ENCODE measurements around the gene RCBTB2. TPM values are rescaled to one million over a fixed set of nuclear protein-coding genes. Genes with fewer than 3 reads are reported as not detected.
A peak's percentile ranks its signal among the peaks of the same experiment; 100 is the strongest.

RCBTB2 gene
- total RNA-seq, 1 donor from 2014 or later = 1.6 TPM

DNA sequence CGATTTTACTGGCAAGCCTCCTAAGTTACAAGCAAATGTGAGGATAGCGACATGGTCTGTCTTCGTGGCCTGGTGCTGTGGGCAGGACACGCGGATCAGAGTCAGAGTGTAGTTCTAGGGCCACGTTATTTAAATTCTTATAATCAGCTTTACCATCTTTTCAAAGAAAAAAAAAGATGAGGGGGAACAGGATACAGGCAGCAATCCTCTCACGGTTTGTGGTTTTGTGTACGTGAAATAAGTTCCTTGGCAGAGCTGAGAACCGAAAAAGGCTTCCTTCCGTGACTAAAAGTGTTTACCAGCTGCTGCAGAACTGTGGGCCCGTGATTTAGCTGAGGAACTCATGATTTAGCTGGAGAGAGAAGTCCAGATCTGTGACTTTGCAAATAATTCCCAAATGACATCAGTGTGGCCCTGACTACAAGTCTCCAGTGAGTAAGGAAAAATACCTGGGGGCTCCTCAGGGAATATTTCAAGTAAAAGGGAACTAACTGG, 27.2 kb downstream of the RCBTB2 start:
- DNase-seq = peak; percentile 89
- intact Hi-C loops (cut with micrococcal nuclease) = loop anchor here (1.0 to 10.0 kb wide), 6 partner anchors 13 to 1619 kb away; partner anchors contain the start of gene ITM2B
- Mint-ChIP-seq H3K9me3 (peaks cover 10% of the 10 kb centered on the region), H3K27me3 (peaks cover 7% of the 10 kb centered on the region), H3K4me1 (peaks cover 66% of the 10 kb centered on the region), H3K4me3 (peak overlapping the region; percentile 64), H3K27ac (peak overlapping the region; percentile 84), H3K36me3 (ENCODE audit: low read depth) (peaks cover 14% of the 10 kb centered on the region)

DNA sequence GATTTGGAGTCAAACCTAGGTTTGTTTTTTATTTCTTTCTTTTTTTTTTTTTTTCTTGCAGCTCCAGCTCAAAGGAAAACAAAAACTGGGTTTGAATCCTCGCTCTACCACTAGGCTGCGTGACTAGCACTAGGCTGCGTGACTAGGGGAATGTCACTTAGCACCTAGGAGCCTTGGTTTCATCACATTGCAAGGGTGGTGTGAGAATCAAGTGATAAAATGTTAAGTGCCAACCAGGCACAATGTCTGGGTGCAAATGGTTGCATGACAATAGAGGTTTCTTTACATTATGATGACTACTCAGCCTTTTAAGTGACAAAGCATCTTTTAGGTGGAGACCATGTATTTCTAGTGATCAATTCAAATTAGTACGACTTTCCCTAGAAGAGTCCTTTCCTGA, 27.9 kb downstream of the RCBTB2 start:
- Mint-ChIP-seq H3K27me3 (peaks cover 7% of the 10 kb centered on the region), H3K27ac (peak overlapping the region; percentile 84), H3K4me3 (peak overlapping the region; percentile 64), H3K9me3 (peaks cover 10% of the 10 kb centered on the region), H3K4me1 (peaks cover 64% of the 10 kb centered on the region), H3K36me3 (ENCODE audit: low read depth) (peaks cover 14% of the 10 kb centered on the region)
- intact Hi-C loops (cut with micrococcal nuclease) = loop anchor here (1.0 to 10.0 kb wide), 6 partner anchors 13 to 1620 kb away; partner anchors contain the start of gene ITM2B
- DNase-seq = peak; percentile 70

DNA sequence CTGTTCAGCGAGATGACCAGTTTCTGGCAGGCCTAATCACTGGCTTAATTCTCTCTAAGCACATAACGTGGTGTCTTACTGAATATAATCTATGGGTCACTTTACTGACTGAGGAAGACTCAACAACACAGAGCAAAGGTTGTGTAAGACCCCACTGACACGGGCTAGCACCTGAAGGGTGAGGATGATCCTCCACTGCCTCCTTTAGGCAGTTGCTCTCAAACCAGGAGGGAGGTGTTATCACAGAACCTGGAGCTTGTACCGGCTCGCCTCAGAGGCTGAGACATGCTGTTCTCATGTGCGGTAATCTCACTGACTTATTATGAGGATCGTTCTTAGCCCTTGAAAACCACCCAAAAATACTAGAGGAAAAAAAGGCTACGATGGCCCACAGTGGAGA, 28.3 kb downstream of the RCBTB2 start:
- intact Hi-C loops (cut with micrococcal nuclease) = loop anchor here (1.0 to 10.0 kb wide), 6 partner anchors 12 to 1620 kb away; partner anchors contain the start of gene ITM2B
- H3K27me3 Mint-ChIP-seq = peaks cover 5% of the 10 kb centered on the region
- H3K36me3 Mint-ChIP-seq (ENCODE audit: low read depth) = peaks cover 14% of the 10 kb centered on the region
- H3K9me3 Mint-ChIP-seq = peaks cover 10% of the 10 kb centered on the region
- H3K27ac Mint-ChIP-seq = no peak overlapping the region
- H3K4me1 Mint-ChIP-seq = peaks cover 62% of the 10 kb centered on the region
- peak overlapping the region; percentile 64 for H3K4me3 Mint-ChIP-seq
- peak; percentile 62 for DNase-seq

GRCh38 chr13:48502601-48503319, 30.1 kb downstream of the RCBTB2 start:
- Mint-ChIP-seq H3K27me3 (peaks cover 7% of the 10 kb centered on the region), H3K4me1 (peaks cover 73% of the 10 kb centered on the region), H3K9me3 (peaks cover 10% of the 10 kb centered on the region), H3K27ac (no peak overlapping the region), H3K4me3 (no peak overlapping the region), H3K36me3 (ENCODE audit: low read depth) (peaks cover 14% of the 10 kb centered on the region)
- DNase-seq = peak; percentile 53
- intact Hi-C loops (cut with micrococcal nuclease) = loop anchor here (10.0 kb wide), 2 partner anchors 268 to 1622 kb away; partner anchors contain the start of gene ITM2B

GRCh38 chr13:48501705-48502104, 31.2 kb downstream of the RCBTB2 start:
- Mint-ChIP-seq H3K4me1 (peaks cover 73% of the 10 kb centered on the region), H3K27ac (no peak overlapping the region), H3K9me3 (peaks cover 5% of the 10 kb centered on the region), H3K4me3 (no peak overlapping the region), H3K27me3 (peaks cover 5% of the 10 kb centered on the region), H3K36me3 (ENCODE audit: low read depth) (peaks cover 12% of the 10 kb centered on the region)
- intact Hi-C loops (cut with micrococcal nuclease) = loop anchor here (10.0 kb wide), 2 partner anchors 267 to 1623 kb away; partner anchors contain the start of gene ITM2B
- peak; percentile 51 for DNase-seq

GRCh38 chr13:48500652-48501197, 32.2 kb downstream of the RCBTB2 start:
- peaks cover 70% of the 10 kb centered on the region for H3K4me1 Mint-ChIP-seq
- peaks cover 5% of the 10 kb centered on the region for H3K9me3 Mint-ChIP-seq
- H3K4me3 Mint-ChIP-seq = no peak overlapping the region
- H3K27ac Mint-ChIP-seq = no peak overlapping the region
- H3K36me3 Mint-ChIP-seq (ENCODE audit: low read depth) = peaks cover 7% of the 10 kb centered on the region
- intact Hi-C loops (cut with micrococcal nuclease) = loop anchor here (10.0 kb wide), 2 partner anchors 266 to 1624 kb away; partner anchors contain the start of gene ITM2B
- H3K27me3 Mint-ChIP-seq = peaks cover 2% of the 10 kb centered on the region
- DNase-seq = no peak

DNA sequence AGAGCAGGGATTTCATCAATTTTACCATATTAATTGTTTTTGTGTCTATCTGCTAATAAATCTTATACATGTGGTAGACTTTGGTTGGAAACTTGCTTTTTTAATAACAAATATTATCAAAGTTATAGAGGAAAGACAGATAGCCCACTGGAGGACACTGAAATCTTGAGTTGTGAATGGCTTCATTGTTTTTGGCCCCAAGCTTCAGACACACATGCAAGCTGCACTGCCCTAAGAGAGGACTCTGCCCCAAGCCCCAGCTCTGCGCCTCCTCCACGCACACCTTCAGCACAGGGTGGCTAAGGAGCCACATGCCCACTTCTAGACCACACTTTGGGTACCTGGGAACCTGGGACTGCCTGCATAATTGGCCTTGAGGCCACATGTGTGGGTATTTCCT, 35.2 kb downstream of the RCBTB2 start:
- Mint-ChIP-seq H3K27me3 (peaks cover 2% of the 10 kb centered on the region), H3K4me3 (no peak overlapping the region), H3K27ac (no peak overlapping the region), H3K9me3 (peaks cover 2% of the 10 kb centered on the region), H3K4me1 (peaks cover 43% of the 10 kb centered on the region), H3K36me3 (ENCODE audit: low read depth) (peaks cover 3% of the 10 kb centered on the region)
- no peak for DNase-seq
- intact Hi-C loops (cut with micrococcal nuclease) = no loop called here

GRCh38 chr13:48496271-48497161, 36.4 kb downstream of the RCBTB2 start:
- DNase-seq = peak; percentile 83
- intact Hi-C loops (cut with micrococcal nuclease) = no loop called here
- Mint-ChIP-seq H3K9me3 (no peaks in the 10 kb centered on the region), H3K4me3 (peak overlapping the region; percentile 57), H3K27ac (no peak overlapping the region), H3K36me3 (ENCODE audit: low read depth) (peaks cover 1% of the 10 kb centered on the region), H3K27me3 (peaks cover 2% of the 10 kb centered on the region), H3K4me1 (peaks cover 38% of the 10 kb centered on the region)

- DNase-seq = no peak
- no peak overlapping the region for H3K27ac Mint-ChIP-seq
- H3K4me3 Mint-ChIP-seq = no peak overlapping the region
- H3K27me3 Mint-ChIP-seq = peaks cover 2% of the 10 kb centered on the region
- H3K4me1 Mint-ChIP-seq = peaks cover 43% of the 10 kb centered on the region
- H3K36me3 Mint-ChIP-seq (ENCODE audit: low read depth) = no peaks in the 10 kb centered on the region
- H3K9me3 Mint-ChIP-seq = no peaks in the 10 kb centered on the region
- intact Hi-C loops (cut with micrococcal nuclease) = no loop called here
Observed at GRCh38 chr13:48494874-48495273, 38.0 kb downstream of the RCBTB2 start.

DNA sequence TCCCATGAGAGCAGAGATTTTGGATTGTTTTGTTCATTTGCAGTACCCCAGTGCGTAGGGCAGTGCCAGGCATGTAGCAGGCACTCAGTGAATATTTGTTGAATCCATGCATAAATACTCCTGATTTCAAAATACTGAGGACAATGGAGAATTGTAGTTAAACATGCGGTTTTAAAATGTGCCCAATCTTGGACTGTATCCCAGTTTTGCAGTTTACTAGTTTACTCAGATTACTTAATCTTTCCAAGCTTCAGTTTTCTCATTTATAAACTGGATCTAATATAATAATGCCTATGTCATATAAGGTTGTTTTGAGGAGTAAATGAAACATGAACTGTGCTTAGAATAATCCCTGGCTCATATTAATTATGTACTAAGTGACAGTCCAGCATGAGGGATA, 39.0 kb downstream of the RCBTB2 start:
- DNase-seq = no peak
- H3K27ac Mint-ChIP-seq = no peak overlapping the region
- no peaks in the 10 kb centered on the region for H3K9me3 Mint-ChIP-seq
- H3K27me3 Mint-ChIP-seq = peaks cover 2% of the 10 kb centered on the region
- H3K36me3 Mint-ChIP-seq (ENCODE audit: low read depth) = peaks cover 2% of the 10 kb centered on the region
- H3K4me3 Mint-ChIP-seq = no peak overlapping the region
- intact Hi-C loops (cut with micrococcal nuclease) = loop anchor here (2.0 kb wide), 2 partner anchors 39 to 69 kb away; partner anchors contain the start of gene RCBTB2
- H3K4me1 Mint-ChIP-seq = peaks cover 45% of the 10 kb centered on the region

- H3K4me3 Mint-ChIP-seq = no peak overlapping the region
- no peaks in the 10 kb centered on the region for H3K9me3 Mint-ChIP-seq
- peak; percentile 70 for DNase-seq
- no peaks in the 10 kb centered on the region for H3K27me3 Mint-ChIP-seq
- no peak overlapping the region for H3K27ac Mint-ChIP-seq
- peaks cover 48% of the 10 kb centered on the region for H3K4me1 Mint-ChIP-seq
- peaks cover 2% of the 10 kb centered on the region for H3K36me3 Mint-ChIP-seq (ENCODE audit: low read depth)
- intact Hi-C loops (cut with micrococcal nuclease) = loop anchor here (2.0 kb wide), 2 partner anchors 40 to 70 kb away; partner anchors contain the start of gene RCBTB2
Observed at GRCh38 chr13:48493066-48493765, 39.7 kb downstream of the RCBTB2 start.

- H3K4me3 Mint-ChIP-seq = no peak overlapping the region
- DNase-seq = peak; percentile 91
- no peak overlapping the region for H3K27ac Mint-ChIP-seq
- H3K9me3 Mint-ChIP-seq = no peaks in the 10 kb centered on the region
- intact Hi-C loops (cut with micrococcal nuclease) = loop anchor here (1.0 to 2.0 kb wide), 3 partner anchors 13 to 70 kb away; partner anchors contain the start of gene RCBTB2
- peaks cover 2% of the 10 kb centered on the region for H3K36me3 Mint-ChIP-seq (ENCODE audit: low read depth)
- no peaks in the 10 kb centered on the region for H3K27me3 Mint-ChIP-seq
- peaks cover 47% of the 10 kb centered on the region for H3K4me1 Mint-ChIP-seq
Observed at GRCh38 chr13:48492470-48493065, 40.3 kb downstream of the RCBTB2 start.

Measured in activated CD4-positive, alpha-beta T cell treated with anti-CD3 and anti-CD28 coated beads, Interleukin-2, amount 10 ng/mL, durations not matched to agents 24 days and 14 days (primary cell).